ENCODE measurements around the gene ATP2A1.

ATP2A1 gene

DNA sequence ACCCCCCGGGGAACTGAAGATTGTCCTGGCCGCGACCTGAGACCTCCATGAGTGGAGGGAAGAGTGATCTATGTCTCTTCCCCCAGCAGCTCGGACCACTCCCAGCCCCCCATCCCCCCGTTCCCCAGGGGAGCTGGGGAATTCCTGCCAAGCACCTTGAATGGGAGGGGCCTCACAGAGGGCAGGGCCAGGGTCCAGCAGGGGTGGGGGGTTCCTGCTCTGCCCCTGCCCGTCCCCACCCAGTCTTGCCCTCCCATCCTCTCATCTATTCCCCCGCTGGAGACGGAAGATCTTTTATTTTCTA, 41.6 kb upstream of the ATP2A1 start:
- no peak overlapping the region for H3K4me3 ChIP-seq (replicated peaks; ENCODE audit: low read depth, low read length)
- TF ChIP-seq, protein P1, sequence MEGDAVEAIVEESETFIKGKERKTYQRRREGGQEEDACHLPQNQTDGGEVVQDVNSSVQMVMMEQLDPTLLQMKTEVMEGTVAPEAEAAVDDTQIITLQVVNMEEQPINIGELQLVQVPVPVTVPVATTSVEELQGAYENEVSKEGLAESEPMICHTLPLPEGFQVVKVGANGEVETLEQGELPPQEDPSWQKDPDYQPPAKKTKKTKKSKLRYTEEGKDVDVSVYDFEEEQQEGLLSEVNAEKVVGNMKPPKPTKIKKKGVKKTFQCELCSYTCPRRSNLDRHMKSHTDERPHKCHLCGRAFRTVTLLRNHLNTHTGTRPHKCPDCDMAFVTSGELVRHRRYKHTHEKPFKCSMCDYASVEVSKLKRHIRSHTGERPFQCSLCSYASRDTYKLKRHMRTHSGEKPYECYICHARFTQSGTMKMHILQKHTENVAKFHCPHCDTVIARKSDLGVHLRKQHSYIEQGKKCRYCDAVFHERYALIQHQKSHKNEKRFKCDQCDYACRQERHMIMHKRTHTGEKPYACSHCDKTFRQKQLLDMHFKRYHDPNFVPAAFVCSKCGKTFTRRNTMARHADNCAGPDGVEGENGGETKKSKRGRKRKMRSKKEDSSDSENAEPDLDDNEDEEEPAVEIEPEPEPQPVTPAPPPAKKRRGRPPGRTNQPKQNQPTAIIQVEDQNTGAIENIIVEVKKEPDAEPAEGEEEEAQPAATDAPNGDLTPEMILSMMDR (IDR thresholded peaks at IDR 0.05; ENCODE audit: low read length, missing control alignments), result no peak
- DNase-seq (ENCODE audit: low read depth), result no peak

DNA sequence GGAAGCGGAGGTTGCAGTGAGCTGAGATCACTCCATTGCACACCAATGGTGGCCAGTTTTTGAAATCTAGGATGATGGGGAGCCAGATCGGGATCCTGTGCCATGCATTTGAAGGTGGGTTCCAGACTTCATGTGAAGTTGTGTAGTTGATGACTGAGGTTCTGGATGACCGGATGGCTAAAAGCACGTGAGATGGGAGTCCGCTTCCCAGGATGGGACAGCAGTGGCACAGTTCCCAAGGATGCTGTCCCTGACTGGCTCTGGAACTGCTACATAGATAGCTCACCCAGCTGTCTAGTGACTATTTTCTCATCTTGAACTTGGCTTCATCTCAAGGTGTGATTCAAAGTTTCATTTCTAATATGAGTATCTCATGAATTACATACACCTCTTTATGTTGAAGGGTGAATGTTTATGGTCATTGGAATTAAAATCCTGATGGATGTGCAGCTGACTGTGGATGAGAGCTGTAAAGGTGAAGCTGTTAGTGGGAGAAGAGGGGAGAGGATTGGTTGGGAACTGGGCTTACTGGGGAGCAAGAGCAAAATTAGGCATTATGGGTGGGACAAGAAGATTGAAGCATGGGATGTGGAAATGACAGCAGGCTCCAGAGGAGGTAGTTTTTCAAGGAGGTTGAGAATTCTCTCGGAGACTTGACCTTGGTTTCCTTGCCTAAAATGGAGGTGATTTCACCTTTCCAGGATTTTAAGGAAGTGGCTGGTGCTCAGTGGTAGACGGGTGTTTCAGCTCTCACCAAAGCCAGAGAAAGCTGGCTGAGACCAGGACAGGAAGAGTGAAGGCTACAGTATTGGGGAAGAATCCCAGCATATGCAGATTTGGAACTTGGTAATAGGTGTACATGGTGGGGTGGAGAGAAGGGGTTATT, 40.4 kb upstream of the ATP2A1 start:
- TF ChIP-seq, protein P1 (IDR thresholded peaks at IDR 0.05; ENCODE audit: low read length, missing control alignments), result no peak
- no peak overlapping the region for H3K4me3 ChIP-seq (replicated peaks; ENCODE audit: low read depth, low read length)
- DNase-seq (ENCODE audit: low read depth), result no peak

DNA sequence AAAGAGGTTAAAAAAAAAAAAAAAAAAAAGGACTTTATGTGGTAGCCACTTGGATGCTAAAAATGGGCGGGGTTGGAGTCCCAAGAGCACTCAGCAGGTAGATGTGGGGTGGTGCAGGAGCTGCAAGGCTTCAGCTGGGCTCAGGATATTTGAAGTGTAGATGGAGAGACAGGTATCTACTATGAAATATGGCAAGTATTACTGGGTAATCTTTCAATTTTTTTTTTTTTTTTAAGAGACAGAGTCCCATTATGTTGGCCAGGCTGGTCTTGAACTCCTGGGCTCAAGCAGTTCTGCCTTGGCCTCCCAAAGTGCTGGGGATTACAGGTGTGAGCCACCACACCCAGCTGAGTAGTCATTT, 39.8 kb upstream of the ATP2A1 start:
- H3K4me3 ChIP-seq (replicated peaks; ENCODE audit: low read depth, low read length), result no peak overlapping the region
- no peak for DNase-seq (ENCODE audit: low read depth)
- TF ChIP-seq, protein P1 (IDR thresholded peaks at IDR 0.05; ENCODE audit: low read length, missing control alignments), result no peak

DNA sequence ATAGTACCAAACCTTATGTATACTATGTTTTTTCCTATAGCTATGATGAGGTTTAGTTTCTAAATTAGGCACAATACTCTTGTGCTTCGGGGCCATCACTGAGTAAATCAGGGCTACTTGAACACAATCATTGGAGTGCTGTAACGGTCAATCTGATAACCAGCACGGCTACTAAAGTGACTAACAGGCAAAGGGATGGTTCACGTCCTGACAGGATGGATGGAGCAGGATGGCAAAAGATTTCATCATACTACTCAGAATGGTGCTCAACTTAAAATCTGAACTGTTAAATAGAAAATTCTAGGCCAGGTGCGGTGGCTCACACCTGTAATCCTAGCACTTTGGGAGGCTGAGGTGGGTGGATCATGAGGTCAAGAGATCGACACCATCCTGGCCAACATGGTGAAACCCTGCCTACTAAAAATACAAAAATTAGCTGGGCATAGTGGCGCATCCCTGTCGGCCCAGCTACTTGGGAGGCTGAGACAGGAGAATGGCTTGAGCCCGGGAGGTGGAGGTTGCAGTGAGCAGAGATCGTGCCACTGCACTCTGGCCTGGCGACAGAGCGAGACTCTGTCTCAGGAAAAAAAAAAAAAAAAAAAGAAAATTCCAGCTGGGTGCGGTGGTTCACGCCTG, 39.2 kb upstream of the ATP2A1 start:
- no peak overlapping the region for H3K4me3 ChIP-seq (replicated peaks; ENCODE audit: low read depth, low read length)
- TF ChIP-seq, protein P1 (IDR thresholded peaks at IDR 0.05; ENCODE audit: low read length, missing control alignments), result no peak
- no peak for DNase-seq (ENCODE audit: low read depth)

DNA sequence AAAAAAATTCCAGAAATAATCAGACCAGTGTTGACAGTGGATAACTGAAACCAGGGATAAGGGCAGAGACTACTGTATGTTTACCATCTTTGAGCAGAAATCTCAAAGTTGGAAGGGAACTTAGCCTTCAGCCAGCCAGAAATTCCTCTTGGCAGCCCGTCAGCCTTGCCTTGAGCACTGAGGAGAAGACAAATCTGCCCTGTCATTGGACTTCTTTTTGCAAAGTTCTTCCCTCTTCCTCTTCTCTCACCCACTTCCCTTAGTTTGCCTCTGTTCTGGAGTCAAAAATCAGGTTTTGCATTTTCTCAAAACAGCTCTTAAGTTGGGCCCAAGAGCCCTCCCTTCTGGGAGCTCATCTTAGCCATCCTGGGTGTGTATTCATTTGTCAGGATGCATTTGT, 38.4 kb upstream of the ATP2A1 start:
- no peak overlapping the region for H3K4me3 ChIP-seq (replicated peaks; ENCODE audit: low read depth, low read length)
- TF ChIP-seq, protein P1 (IDR thresholded peaks at IDR 0.05; ENCODE audit: low read length, missing control alignments), result no peak
- no peak for DNase-seq (ENCODE audit: low read depth)

DNA sequence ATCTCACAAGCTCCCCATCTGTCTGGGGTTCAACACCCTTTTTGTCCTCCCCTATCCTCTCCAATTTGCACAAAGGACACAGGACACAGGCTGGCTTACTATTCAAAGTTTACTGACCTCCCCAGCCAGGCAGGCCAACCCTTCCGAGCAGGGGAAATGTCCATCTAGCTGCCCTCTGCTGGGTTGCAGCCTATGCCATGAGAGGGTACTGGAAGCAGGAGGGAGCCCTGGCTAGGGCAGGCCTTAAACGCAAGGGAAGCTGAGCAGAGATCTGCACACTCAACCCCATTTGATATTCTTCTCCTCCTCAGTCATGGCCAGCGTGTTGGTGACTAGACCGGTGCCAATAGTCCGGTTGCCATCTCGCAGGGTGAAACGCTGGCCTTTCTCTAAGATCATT, 35.6 kb upstream of the ATP2A1 start:
- no peak overlapping the region for H3K4me3 ChIP-seq (replicated peaks; ENCODE audit: low read depth, low read length)
- TF ChIP-seq, protein P1 (IDR thresholded peaks at IDR 0.05; ENCODE audit: low read length, missing control alignments), result no peak
- no peak for DNase-seq (ENCODE audit: low read depth)
